ENCODE measurements around the gene HSD17B8.

Gene HSD17B8

DNA sequence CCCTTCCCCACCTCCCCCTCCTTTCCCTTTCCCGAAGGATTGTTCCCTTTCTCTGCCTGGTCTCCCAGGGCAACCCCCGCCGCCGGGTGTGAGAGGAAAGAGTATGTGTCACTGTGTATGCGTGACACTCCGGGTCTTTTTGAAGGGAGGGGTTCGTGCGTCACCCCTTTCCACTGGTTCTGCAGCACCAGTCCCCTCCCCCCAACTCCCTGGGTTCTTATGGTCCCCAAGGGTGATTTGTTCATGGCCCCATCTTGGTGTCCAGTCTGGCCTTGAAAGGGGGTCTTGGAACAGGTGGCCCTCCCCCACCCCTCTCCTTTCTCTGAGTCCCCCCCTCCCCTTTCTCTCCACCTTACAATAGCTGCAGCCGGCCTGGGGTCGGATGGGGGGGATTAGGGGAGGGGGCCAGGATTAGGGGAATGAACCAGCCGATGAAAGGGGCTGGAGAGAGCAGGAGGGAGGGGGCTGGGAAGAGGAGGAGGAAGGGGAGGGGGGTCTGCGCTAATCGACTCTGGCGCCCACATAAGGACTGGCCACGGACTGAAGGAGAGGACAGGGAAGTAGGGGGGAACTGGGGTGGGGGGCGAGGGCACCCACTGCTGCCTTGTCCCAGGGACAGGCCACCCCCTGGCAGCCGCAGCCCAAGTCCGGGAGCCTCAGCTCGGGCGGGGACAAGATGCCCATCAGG is 2.6 kb downstream of the HSD17B8 start:
- peak overlapping the region; percentile 99 for H3K27ac ChIP-seq
- no peak for TF ChIP-seq CTCF (conservative IDR thresholded peaks at IDR 0.05)

DNA sequence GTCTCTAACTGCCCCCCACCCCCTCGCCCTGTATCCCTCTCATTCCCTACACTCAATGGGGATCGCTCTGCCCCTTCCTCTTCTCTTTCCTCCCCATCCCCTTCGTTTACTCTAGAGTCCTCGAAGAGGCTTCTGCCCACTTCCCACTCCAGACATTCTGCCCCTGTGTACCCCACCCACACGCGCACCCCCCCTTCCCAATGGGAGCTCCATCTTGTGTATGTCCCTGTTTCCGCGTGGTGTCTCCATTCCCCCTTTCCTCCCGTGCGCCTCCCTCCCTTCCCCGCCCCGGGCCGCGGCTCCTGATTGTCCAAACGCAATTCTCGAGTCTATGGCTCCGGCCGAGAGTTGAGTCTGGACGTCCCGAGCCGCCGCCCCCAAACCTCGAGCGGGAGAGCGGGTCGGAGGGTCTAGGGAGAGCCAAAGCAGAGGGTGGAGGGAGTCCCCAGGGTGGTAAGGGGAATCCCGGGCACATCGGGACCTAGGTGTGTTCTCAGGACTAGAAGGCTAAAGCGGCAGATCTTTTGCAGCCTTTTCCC is 3.2 kb downstream of the HSD17B8 start:
- TF ChIP-seq CTCF (conservative IDR thresholded peaks at IDR 0.05): no peak
- peak overlapping the region; percentile 99 for H3K27ac ChIP-seq

- peak within 1 kb of the TSS; percentile 99 for H3K27ac ChIP-seq
- TF ChIP-seq CTCF (conservative IDR thresholded peaks at IDR 0.05): no peak
Observed at GRCh38 chr6:33208091-33208967, 3.9 kb downstream of the HSD17B8 start, which contains the start of gene RING1. Gene RING1, plus strand, starts transcription at chr6:33208500. Its CDS starts 323 bp downstream, at chr6:33208823.

GRCh38 chr6:33209856-33210255 is 5.4 kb downstream of the HSD17B8 start:
- H3K27ac ChIP-seq: no peak overlapping the region
- no peak for TF ChIP-seq CTCF (conservative IDR thresholded peaks at IDR 0.05)

- H3K27ac ChIP-seq: no peak overlapping the region
- TF ChIP-seq CTCF (conservative IDR thresholded peaks at IDR 0.05): no peak
Observed at GRCh38 chr6:33211136-33211535, 6.7 kb downstream of the HSD17B8 start.

- no peak overlapping the region for H3K27ac ChIP-seq
- no peak for TF ChIP-seq CTCF (conservative IDR thresholded peaks at IDR 0.05)
Observed at GRCh38 chr6:33211666-33212422, 7.4 kb downstream of the HSD17B8 start.

DNA sequence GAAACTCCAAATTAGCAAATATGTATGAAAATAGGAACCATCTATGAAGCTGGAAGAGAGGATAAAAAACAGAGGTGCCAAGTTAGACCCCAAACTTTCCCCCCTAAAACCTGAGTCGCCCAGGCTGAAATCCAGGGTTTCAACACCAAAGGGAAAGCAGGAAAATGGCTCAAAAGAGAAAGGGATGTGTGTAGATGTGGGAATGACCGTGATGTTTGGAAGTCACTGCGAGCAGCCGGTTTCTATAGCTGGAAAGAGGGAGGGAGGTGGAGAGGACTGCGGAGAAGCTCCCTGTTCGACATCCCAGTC is 8.4 kb downstream of the HSD17B8 start:
- peak overlapping the region; percentile 35; the same call in 1 of the 2 replicates for H3K27ac ChIP-seq
- TF ChIP-seq CTCF (conservative IDR thresholded peaks at IDR 0.05): no peak
